WI38 (cell line): ENCODE results near the gene ZNF740.
A peak's percentile ranks its signal among the peaks of the same experiment; 100 is the strongest.

Experiments used
- H3K4me3 ChIP-seq: 2 replicates; pipeline ENCODE4 v1.5.1; 2011; ENCODE audit warnings: low read depth, mild to moderate bottlenecking, control low read depth, low read length
- TF ChIP-seq, protein P1 (sequence below): IDR thresholded peaks from 2 replicates; pipeline ENCODE4 v1.5.1; 2012; ENCODE audit warnings: low read depth, mild to moderate bottlenecking, control low read depth, low read length

The ZNF740 gene

DNA sequence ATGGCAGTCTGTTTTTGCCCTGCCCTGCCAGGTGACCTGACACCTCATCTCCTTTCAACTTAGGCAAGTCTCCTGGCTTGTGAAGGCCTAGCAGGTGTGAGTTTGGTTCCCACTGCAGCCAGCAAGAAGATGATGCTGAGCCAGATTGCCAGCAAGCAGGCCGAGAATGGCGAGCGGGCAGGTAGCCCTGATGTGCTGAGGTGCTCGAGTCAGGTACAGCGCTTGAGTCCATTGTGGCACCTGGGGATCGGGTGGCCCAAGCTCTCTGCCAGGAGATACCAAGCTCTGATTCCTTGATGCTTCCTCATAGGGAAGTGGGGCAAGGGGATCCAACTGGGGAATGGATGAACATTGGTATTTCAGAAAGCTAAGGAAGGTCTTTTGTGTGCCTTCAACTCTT is 4.3 kb downstream of the ZNF740 start:
- TF ChIP-seq, protein P1, sequence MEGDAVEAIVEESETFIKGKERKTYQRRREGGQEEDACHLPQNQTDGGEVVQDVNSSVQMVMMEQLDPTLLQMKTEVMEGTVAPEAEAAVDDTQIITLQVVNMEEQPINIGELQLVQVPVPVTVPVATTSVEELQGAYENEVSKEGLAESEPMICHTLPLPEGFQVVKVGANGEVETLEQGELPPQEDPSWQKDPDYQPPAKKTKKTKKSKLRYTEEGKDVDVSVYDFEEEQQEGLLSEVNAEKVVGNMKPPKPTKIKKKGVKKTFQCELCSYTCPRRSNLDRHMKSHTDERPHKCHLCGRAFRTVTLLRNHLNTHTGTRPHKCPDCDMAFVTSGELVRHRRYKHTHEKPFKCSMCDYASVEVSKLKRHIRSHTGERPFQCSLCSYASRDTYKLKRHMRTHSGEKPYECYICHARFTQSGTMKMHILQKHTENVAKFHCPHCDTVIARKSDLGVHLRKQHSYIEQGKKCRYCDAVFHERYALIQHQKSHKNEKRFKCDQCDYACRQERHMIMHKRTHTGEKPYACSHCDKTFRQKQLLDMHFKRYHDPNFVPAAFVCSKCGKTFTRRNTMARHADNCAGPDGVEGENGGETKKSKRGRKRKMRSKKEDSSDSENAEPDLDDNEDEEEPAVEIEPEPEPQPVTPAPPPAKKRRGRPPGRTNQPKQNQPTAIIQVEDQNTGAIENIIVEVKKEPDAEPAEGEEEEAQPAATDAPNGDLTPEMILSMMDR: no peak
- H3K4me3 ChIP-seq: no peak overlapping the region

DNA sequence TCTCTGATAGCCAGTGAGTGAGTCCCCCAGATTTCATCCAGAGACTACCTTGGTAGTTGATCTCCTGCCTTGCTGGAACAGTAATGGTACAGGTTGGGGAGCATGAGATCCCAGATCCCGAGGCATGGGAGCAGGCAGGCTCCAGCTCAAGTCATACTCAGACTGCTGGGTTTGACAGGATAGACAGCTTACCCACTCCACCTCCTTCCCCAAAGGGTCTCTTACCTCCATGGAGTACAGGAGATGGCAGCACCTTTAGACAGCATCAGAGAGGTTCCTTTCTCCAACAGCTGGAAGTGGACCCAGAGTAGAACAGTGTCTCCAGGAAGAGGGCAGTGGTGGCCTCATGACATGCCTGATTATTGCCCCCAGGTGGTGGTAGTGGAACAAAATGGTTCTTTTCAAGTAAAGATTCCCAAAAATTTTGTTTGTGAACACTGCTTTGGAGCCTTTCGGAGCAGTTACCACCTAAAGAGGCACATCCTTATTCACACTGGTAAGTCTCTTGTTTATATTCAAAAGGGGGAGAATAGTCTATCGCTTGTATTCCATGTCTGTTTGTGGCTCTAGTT is 5.1 kb downstream of the ZNF740 start:
- TF ChIP-seq, protein P1: no peak
- H3K4me3 ChIP-seq: no peak overlapping the region

DNA sequence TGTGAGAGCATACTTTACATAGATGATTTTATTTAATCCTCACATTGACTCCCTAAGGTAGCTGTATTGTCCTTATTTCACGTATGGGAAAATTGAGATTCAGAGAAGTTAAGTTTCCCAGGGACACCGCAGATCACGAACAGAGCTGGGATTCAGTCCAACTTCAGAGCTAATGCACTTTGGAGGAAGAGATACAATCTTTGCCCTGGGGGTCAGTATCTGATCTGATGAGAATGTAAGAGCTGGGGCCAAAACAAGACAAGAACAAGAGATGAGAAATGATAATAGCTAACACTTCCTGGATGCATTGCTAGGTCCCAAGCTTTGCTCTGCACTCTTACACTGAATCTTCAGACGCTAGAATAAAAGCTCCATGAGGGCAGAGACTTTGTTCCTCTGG is 6.2 kb downstream of the ZNF740 start:
- TF ChIP-seq, protein P1: no peak
- no peak overlapping the region for H3K4me3 ChIP-seq

DNA sequence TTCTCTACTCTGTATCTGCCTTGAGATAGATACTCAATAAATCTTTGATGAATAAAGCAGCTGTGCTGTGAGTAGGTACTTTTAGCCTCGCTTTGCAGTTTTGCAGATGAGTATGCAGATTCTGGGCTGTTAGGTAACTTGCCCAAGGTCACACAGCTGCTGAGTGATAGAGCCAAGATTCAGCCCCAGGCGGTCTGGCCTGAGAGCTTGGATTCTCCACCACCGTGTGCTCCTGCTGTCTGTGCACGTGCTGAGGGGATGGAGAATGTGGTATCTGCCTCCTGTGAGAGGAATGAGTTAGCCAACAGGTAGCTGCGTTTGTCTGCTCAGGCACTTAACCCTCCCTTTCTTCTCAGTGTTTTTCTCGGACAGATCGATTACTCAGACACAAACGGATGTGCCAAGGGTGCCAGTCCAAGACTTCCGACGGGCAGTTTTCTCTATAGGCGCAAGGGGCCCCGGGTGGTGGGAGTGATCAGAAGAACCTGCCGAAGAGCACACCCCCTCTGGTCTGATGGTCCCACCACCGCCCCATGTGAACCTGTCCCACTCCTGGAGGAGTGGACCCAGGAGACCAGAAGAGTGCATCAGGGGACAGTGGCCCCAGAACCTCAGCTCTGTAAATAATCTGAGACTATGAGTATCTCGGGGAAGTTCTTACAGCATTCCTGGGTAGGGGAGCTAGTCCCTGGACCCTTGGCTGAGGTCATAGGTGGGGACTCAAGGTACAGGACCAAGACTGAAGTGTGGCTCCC is 6.8 kb downstream of the ZNF740 start:
- TF ChIP-seq, protein P1: no peak
- H3K4me3 ChIP-seq: no peak overlapping the region

DNA sequence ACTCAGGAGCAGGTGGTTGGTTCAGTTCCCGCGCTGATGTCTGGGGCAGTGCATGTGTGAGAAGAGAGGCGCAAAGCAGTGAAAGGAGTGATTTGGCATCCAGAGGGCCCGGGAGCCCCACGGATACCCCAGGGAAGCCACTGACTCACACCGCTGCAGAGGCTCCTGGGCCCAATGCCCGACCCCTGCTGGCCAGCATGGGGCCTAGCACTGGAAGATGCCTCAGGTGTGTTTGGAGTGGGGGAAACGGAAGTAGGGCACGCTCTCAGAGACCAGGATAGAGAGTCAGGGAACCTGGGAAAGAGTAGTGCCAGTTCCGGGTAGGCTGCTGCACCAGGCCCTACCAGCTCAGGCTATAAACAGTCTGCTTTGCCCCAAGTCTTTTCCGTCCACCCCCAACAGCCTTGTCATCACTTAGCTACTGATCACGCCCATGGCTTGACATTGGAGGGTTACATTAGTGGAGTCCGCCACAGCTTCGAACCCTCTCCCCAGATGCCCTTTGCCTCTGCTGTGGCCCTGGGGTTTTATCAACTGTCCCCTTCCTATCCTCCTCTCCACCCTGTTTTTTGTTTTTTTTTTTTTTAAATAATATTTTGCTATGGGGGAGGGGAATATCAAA is 9.7 kb downstream of the ZNF740 start:
- no peak overlapping the region for H3K4me3 ChIP-seq
- TF ChIP-seq, protein P1: peak; percentile 91

DNA sequence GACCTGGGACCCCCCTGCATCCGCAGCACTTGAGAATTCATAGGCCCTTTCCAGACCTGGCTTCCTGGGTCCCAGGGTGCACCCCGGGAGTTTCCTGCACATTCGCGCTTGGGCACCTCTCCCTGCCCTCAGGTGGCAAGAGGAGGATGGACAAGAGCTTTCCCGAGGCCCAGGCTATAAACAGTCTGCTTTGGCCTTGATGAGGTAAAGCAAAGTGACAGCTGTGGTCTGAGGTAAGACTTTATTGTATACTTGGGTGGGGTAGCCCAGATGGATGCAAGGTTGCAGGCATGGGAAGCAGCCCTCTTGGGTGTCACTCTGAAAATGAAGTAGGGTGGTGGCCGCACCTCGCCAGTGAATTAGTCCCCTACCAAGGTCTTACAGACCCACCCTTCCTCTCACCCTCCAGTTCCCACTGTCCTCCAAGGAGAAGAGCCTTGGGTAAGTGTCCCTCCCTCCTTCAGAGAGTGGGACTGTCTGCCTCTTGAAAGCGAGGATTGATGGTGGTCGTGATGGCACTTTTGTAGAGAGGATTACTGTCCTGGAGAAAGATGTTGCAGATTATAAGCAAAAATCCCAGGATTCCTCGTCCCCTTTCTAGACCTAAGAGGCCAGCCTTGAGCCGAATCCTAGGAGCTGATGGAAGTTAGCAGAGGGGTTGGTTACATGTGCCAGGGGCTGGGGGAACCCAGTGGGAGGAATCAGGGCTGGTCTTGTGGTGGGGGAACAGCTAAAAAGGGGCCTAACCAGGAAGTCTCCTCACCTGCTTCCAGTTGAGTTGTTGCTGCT is 10.8 kb downstream of the ZNF740 start:
- H3K4me3 ChIP-seq: no peak overlapping the region

More for the DNA sequence above, 10.8 kb downstream of the ZNF740 start:
- TF ChIP-seq, protein P1: no peak
